Mesangial cell (primary cell): ENCODE measurements around the gene CEP97. TPM values are rescaled to one million over a fixed set of nuclear protein-coding genes. Genes with fewer than 3 reads are reported as not detected.

Experiments used
- total RNA-seq: library from RNA; depleted of rRNA; stranded (reverse); fragments of >200 nt; gene quantifications from 2 replicates; pipeline ENCODE4 v1.2.3, GENCODE V29; 2015

CEP97 gene, protein sequence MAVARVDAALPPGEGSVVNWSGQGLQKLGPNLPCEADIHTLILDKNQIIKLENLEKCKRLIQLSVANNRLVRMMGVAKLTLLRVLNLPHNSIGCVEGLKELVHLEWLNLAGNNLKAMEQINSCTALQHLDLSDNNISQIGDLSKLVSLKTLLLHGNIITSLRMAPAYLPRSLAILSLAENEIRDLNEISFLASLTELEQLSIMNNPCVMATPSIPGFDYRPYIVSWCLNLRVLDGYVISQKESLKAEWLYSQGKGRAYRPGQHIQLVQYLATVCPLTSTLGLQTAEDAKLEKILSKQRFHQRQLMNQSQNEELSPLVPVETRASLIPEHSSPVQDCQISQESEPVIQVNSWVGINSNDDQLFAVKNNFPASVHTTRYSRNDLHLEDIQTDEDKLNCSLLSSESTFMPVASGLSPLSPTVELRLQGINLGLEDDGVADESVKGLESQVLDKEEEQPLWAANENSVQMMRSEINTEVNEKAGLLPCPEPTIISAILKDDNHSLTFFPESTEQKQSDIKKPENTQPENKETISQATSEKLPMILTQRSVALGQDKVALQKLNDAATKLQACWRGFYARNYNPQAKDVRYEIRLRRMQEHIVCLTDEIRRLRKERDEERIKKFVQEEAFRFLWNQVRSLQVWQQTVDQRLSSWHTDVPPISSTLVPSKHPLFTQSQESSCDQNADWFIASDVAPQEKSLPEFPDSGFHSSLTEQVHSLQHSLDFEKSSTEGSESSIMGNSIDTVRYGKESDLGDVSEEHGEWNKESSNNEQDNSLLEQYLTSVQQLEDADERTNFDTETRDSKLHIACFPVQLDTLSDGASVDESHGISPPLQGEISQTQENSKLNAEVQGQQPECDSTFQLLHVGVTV
- 4.9 and 8.5 TPM in 2 replicates for total RNA-seq

GRCh38 chr3:101724329-101725193, at the start of gene CEP97:
CEP97 (plus strand) TSS chr3:101724614; CDS start chr3:101724677, 63 bp downstream.

DNA sequence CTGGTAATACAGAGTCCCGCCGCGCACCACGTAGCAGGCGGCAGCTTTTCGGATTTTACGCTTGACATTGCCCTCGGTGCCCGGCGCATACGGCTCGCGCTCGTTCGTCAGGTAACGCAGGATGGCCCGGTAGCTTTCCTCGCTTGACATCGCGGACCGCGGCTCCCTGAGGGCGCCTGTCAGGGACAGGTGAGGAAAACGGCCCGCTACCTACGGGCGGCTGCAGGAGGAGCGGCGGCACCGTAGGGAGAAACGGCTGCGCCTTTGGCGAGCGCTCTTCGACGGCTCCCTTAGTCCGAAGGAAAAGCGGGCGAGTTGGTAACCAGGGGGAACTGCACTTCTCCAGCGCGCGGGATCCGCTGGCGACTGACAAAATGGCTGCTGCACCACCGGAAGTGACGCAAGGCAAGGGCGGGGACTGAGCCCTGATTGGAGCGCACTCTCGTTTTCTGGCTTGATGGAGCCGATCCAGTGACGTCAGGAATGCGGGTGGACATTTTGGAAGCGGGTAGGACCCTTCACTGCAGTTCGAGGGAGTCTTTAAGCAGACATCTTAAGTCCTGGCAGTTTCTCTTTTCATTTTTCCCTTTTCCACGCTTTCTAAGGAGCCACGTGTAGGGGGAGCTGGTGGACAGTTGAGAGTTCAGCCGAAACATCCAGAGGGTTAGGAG, 47.5 kb upstream of the CEP97 start, which contains the start of gene ZBTB11:
Gene ZBTB11 (minus strand): TSS at position 368 of the 671 bp plus-strand sequence. CDS start 218 bp downstream, at position 150.

GRCh38 chr3:101779047-101779821, 54.8 kb downstream of the CEP97 start, which contains the start of gene NXPE3:
NXPE3 (plus strand) TSS chr3:101779211; CDS start chr3:101785597, 6,386 bp downstream.

Other genes starting within 250 kb of the CEP97 start
- gene SENP7, start 211.4 kb upstream of the CEP97 start, total RNA-seq: 3.6 and 4.9 TPM in 2 replicates
- gene TRMT10C, start 162.7 kb upstream of the CEP97 start, total RNA-seq: 14.1 and 19.7 TPM in 2 replicates
- gene PCNP, start 150.4 kb upstream of the CEP97 start, total RNA-seq: 32.5 and 39.6 TPM in 2 replicates
- gene ZBTB11, start 47.5 kb upstream of the CEP97 start, total RNA-seq: 8.1 and 12.4 TPM in 2 replicates
- gene RPL24, start 37.9 kb upstream of the CEP97 start, total RNA-seq: 971 and 1,046 TPM in 2 replicates
- 11.6 and 14.7 TPM in 2 replicates for gene NXPE3, start 54.6 kb downstream of the CEP97 start, total RNA-seq
- gene NFKBIZ, start 124.9 kb downstream of the CEP97 start, total RNA-seq: 57.4 and 86.2 TPM in 2 replicates